ENCODE measurements around the gene PTPRQ. TPM values are rescaled to one million over a fixed set of nuclear protein-coding genes. Genes with fewer than 3 reads are reported as not detected.

The PTPRQ gene
- total RNA-seq, 1 experiment from 2014 or later: not detected

DNA sequence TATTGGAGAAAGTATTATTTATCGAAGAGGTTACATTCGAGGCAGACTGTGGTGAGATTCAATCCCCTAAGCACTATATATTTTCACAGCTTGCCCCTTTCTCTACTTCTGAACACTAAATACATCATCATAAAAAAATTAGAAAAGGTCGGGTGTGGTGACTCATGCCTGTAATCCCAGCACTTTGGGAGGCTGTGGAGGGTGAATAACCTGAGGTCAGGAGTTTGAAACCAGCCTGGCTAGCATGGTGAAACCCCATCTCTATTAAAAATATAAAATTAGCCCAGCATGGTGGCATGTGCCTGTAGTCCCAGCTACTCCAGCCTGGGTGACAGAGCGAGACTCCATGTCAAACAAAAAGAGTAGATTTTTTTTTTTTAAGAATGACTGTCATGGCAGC, 192.8 kb downstream of the PTPRQ start (continued):
- TF ChIP-seq, protein P1, sequence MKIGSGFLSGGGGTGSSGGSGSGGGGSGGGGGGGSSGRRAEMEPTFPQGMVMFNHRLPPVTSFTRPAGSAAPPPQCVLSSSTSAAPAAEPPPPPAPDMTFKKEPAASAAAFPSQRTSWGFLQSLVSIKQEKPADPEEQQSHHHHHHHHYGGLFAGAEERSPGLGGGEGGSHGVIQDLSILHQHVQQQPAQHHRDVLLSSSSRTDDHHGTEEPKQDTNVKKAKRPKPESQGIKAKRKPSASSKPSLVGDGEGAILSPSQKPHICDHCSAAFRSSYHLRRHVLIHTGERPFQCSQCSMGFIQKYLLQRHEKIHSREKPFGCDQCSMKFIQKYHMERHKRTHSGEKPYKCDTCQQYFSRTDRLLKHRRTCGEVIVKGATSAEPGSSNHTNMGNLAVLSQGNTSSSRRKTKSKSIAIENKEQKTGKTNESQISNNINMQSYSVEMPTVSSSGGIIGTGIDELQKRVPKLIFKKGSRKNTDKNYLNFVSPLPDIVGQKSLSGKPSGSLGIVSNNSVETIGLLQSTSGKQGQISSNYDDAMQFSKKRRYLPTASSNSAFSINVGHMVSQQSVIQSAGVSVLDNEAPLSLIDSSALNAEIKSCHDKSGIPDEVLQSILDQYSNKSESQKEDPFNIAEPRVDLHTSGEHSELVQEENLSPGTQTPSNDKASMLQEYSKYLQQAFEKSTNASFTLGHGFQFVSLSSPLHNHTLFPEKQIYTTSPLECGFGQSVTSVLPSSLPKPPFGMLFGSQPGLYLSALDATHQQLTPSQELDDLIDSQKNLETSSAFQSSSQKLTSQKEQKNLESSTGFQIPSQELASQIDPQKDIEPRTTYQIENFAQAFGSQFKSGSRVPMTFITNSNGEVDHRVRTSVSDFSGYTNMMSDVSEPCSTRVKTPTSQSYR (CRISPR knock-in tag; IDR thresholded peaks at IDR 0.05): no peak
- TF ChIP-seq, protein P2, sequence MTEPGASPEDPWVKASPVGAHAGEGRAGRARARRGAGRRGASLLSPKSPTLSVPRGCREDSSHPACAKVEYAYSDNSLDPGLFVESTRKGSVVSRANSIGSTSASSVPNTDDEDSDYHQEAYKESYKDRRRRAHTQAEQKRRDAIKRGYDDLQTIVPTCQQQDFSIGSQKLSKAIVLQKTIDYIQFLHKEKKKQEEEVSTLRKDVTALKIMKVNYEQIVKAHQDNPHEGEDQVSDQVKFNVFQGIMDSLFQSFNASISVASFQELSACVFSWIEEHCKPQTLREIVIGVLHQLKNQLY (CRISPR knock-in tag; IDR thresholded peaks at IDR 0.05): no peak
- TF ChIP-seq TEAD4 (CRISPR knock-in tag; IDR thresholded peaks at IDR 0.05): no peak

DNA sequence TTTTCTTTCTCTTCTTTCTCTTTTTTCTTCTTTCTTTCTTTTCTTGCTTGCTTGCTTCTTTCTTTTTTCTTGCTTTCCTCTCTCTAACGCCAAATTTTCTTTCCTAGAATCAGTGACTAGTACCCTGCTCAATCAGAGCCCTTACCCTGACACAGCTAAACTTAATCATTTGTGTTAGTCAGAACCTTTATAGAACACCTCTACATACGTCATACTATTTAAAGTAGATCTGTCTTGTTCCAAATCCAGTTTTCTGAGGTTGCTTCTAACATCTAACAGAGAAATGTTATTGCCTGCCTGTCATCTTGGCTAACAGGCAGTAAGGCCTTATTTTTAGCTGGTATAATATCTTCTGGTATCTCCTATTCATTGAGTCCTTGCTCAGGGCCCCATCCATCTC, 197.9 kb downstream of the PTPRQ start:
- Mint-ChIP-seq H3K9me3 (no peaks in the 10 kb centered on the region), H3K4me1 (no peaks in the 10 kb centered on the region), H3K36me3 (no peaks in the 10 kb centered on the region), H3K27ac (no peak overlapping the region), H3K4me3 (no peak overlapping the region), H3K27me3 (ENCODE audit: low read depth) (no peaks in the 10 kb centered on the region)
- TF ChIP-seq MXD4 (CRISPR knock-in tag; IDR thresholded peaks at IDR 0.05; ENCODE audit: borderline replicate concordance) (no peak), ZBTB21 (CRISPR knock-in tag; IDR thresholded peaks at IDR 0.05; ENCODE audit: borderline replicate concordance) (no peak), ZNF232 (CRISPR knock-in tag; IDR thresholded peaks at IDR 0.05) (no peak), ZNF423 (CRISPR knock-in tag; IDR thresholded peaks at IDR 0.05) (no peak), ETV6 (CRISPR knock-in tag; IDR thresholded peaks at IDR 0.05) (no peak), ELF4 (CRISPR knock-in tag; IDR thresholded peaks at IDR 0.05; ENCODE audit: low read depth) (no peak), GABPB1 (CRISPR knock-in tag; IDR thresholded peaks at IDR 0.05) (no peak), JUN (CRISPR knock-in tag; IDR thresholded peaks at IDR 0.05) (no peak), PRRX2 (CRISPR knock-in tag; IDR thresholded peaks at IDR 0.05) (no peak), FOXK1 (CRISPR knock-in tag; IDR thresholded peaks at IDR 0.05) (no peak)
- TF ChIP-seq, protein P3, sequence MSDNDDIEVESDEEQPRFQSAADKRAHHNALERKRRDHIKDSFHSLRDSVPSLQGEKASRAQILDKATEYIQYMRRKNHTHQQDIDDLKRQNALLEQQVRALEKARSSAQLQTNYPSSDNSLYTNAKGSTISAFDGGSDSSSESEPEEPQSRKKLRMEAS (CRISPR knock-in tag; IDR thresholded peaks at IDR 0.05): no peak
- TF ChIP-seq, protein P4, sequence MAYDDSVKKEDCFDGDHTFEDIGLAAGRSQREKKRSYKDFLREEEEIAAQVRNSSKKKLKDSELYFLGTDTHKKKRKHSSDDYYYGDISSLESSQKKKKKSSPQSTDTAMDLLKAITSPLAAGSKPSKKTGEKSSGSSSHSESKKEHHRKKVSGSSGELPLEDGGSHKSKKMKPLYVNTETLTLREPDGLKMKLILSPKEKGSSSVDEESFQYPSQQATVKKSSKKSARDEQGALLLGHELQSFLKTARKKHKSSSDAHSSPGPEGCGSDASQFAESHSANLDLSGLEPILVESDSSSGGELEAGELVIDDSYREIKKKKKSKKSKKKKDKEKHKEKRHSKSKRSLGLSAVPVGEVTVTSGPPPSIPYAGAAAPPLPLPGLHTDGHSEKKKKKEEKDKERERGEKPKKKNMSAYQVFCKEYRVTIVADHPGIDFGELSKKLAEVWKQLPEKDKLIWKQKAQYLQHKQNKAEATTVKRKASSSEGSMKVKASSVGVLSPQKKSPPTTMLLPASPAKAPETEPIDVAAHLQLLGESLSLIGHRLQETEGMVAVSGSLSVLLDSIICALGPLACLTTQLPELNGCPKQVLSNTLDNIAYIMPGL (CRISPR knock-in tag; IDR thresholded peaks at IDR 0.05): no peak
- POLR2A ChIA-PET: no interaction called here
- no peak for DNase-seq (ENCODE audit: low spot score)
- CTCF ChIA-PET: interaction anchor here (1.1 to 1.8 kb wide), 2 partner anchors 9 to 69 kb away, joined by 3 to 7 read pairs; no protein-coding TSS in a partner anchor
- ATAC-seq: no peak

DNA sequence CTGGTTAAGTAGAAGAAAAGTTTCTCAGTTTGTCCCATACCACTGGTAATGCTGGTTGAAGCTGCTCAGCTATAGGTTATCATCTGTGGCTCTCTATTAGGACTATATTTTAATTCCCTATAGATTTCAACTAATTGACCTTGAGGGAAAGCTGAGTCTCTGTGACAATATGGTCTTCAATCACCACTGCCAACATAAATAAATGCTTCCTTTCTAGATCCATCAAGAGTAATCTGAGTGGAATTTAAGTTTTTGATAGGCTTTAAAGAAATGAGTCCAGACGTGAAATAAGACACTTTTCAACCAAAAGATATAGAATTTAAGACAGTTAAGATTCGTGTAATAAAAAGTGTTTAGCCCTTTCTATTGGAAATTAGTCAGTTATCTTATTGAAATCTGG, 199.9 kb downstream of the PTPRQ start:
- no peaks in the 10 kb centered on the region for H3K4me1 Mint-ChIP-seq
- no peaks in the 10 kb centered on the region for H3K36me3 Mint-ChIP-seq
- no peaks in the 10 kb centered on the region for H3K9me3 Mint-ChIP-seq
- POLR2A ChIA-PET: no interaction called here
- H3K4me3 Mint-ChIP-seq: no peak overlapping the region
- CTCF ChIA-PET: no interaction called here
- DNase-seq (ENCODE audit: low spot score): no peak
- ATAC-seq: no peak
- H3K27ac Mint-ChIP-seq: no peak overlapping the region
- no peaks in the 10 kb centered on the region for H3K27me3 Mint-ChIP-seq (ENCODE audit: low read depth)
- TF ChIP-seq ESRRA (CRISPR knock-in tag; IDR thresholded peaks at IDR 0.05; ENCODE audit: borderline replicate concordance) (no peak), SOX15 (CRISPR knock-in tag; IDR thresholded peaks at IDR 0.05) (no peak), HMGA2 (CRISPR knock-in tag; IDR thresholded peaks at IDR 0.05) (no peak), JUN (CRISPR knock-in tag; IDR thresholded peaks at IDR 0.05) (no peak), SP1 (CRISPR knock-in tag; conservative IDR thresholded peaks at IDR 0.05) (no peak), ZNF263 (CRISPR knock-in tag; IDR thresholded peaks at IDR 0.05; ENCODE audit: low read depth) (no peak), NFYB (CRISPR knock-in tag; conservative IDR thresholded peaks at IDR 0.05; ENCODE audit: low read depth) (no peak), CREM (CRISPR knock-in tag; IDR thresholded peaks at IDR 0.05) (no peak), ZNF416 (CRISPR knock-in tag; IDR thresholded peaks at IDR 0.05) (no peak), PRRX2 (CRISPR knock-in tag; IDR thresholded peaks at IDR 0.05) (no peak), ZNF121 (CRISPR knock-in tag; IDR thresholded peaks at IDR 0.05) (no peak), NR3C1 (CRISPR knock-in tag; conservative IDR thresholded peaks at IDR 0.05; ENCODE audit: low read depth) (no peak)
- TF ChIP-seq, protein P4 (CRISPR knock-in tag; IDR thresholded peaks at IDR 0.05): no peak
- TF ChIP-seq, protein P5, sequence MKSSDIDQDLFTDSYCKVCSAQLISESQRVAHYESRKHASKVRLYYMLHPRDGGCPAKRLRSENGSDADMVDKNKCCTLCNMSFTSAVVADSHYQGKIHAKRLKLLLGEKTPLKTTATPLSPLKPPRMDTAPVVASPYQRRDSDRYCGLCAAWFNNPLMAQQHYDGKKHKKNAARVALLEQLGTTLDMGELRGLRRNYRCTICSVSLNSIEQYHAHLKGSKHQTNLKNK (CRISPR knock-in tag; IDR thresholded peaks at IDR 0.05): no peak
- TF ChIP-seq, protein P6, sequence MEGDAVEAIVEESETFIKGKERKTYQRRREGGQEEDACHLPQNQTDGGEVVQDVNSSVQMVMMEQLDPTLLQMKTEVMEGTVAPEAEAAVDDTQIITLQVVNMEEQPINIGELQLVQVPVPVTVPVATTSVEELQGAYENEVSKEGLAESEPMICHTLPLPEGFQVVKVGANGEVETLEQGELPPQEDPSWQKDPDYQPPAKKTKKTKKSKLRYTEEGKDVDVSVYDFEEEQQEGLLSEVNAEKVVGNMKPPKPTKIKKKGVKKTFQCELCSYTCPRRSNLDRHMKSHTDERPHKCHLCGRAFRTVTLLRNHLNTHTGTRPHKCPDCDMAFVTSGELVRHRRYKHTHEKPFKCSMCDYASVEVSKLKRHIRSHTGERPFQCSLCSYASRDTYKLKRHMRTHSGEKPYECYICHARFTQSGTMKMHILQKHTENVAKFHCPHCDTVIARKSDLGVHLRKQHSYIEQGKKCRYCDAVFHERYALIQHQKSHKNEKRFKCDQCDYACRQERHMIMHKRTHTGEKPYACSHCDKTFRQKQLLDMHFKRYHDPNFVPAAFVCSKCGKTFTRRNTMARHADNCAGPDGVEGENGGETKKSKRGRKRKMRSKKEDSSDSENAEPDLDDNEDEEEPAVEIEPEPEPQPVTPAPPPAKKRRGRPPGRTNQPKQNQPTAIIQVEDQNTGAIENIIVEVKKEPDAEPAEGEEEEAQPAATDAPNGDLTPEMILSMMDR (IDR thresholded peaks at IDR 0.05): no peak
